Suprapubic skin (tissue), 4 donors: ENCODE measurements around the gene GABBR1. TPM values are rescaled to one million over a fixed set of nuclear protein-coding genes. Genes with fewer than 3 reads are reported as not detected.
A peak's percentile ranks its signal among the peaks of the same experiment; 100 is the strongest.

Experiments
- DNase-seq, 2 donors: peaks; one replicate each; pipeline ENCODE4 v3.0.0-alpha.2; 2019; ENCODE audit warnings: low spot score in 2 of 2
- H3K27ac ChIP-seq: fragments of 200-600 bp; sonication (generic); one replicate; pipeline ENCODE4 v1.5.1; 2019
- H3K27me3 ChIP-seq: fragments of 200-600 bp; sonication (generic); one replicate; pipeline ENCODE4 v1.5.1; 2019
- H3K36me3 ChIP-seq: fragments of 200-600 bp; sonication (generic); one replicate; pipeline ENCODE4 v1.5.1; 2019
- H3K4me1 ChIP-seq: fragments of 200-600 bp; sonication (generic); one replicate; pipeline ENCODE4 v1.5.1; 2019
- H3K4me3 ChIP-seq: fragments of 200-600 bp; sonication (generic); one replicate; pipeline ENCODE4 v1.5.1; 2019; ENCODE audit warnings: mild to moderate bottlenecking
- H3K9me3 ChIP-seq: fragments of 200-600 bp; sonication (generic); one replicate; pipeline ENCODE4 v1.5.1; 2019
- CTCF ChIP-seq, 2 donors: fragments of 200-600 bp in 1 of 2; fragments of 450-650 bp in 1 of 2; sonication (generic) in 1 of 2; IDR thresholded peaks; one replicate each; pipeline ENCODE4 v1.5.1; 2016 to 2019; ENCODE audit warnings: antibody characterized with exemption in 2 of 2, mild to moderate bottlenecking in 1 of 2, moderate library complexity in 1 of 2
- EP300 ChIP-seq: sonication (generic); formaldehyde crosslinking; IDR thresholded peaks from one replicate; pipeline ENCODE4 v1.6.1; 2017; ENCODE audit warnings: antibody characterized with exemption
- POLR2A ChIP-seq, 2 donors: fragments of 450-650 bp; IDR thresholded peaks; one replicate each; pipeline ENCODE4 v1.6.1; 2017; ENCODE audit warnings: antibody characterized with exemption in 2 of 2, mild to moderate bottlenecking in 2 of 2, moderate library complexity in 2 of 2
- POLR2AphosphoS5 ChIP-seq, 3 donors: sonication (generic); formaldehyde crosslinking; IDR thresholded peaks; one replicate each; pipeline ENCODE4 v1.6.1; 2017; ENCODE audit warnings: antibody characterized with exemption in 3 of 3
- WGBS: methylation state at CpG from one replicate; pipeline ENCODE4 v1.1.5; 2018; 5-methylcytosine and 5-hydroxymethylcytosine counted together
- total RNA-seq, 4 donors: library from RNA; depleted of rRNA; stranded (reverse); fragments of >200 nt; gene quantifications; one replicate each; pipeline ENCODE4 v1.1.0, GENCODE V29; 2016

GABBR1 gene
- total RNA-seq, 4 donors from 2014 or later: 16.4 to 78.1 (median 31.1) TPM

DNA sequence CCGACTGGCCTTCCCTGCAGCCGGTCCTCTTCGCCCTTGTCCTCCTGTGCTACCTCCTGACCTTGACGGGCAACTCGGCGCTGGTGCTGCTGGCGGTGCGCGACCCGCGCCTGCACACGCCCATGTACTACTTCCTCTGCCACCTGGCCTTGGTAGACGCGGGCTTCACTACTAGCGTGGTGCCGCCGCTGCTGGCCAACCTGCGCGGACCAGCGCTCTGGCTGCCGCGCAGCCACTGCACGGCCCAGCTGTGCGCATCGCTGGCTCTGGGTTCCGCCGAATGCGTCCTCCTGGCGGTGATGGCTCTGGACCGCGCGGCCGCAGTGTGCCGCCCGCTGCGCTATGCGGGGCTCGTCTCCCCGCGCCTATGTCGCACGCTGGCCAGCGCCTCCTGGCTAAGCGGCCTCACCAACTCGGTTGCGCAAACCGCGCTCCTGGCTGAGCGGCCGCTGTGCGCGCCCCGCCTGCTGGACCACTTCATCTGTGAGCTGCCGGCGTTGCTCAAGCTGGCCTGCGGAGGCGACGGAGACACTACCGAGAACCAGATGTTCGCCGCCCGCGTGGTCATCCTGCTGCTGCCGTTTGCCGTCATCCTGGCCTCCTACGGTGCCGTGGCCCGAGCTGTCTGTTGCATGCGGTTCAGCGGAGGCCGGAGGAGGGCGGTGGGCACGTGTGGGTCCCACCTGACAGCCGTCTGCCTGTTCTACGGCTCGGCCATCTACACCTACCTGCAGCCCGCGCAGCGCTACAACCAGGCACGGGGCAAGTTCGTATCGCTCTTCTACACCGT is 79.5 kb downstream of the GABBR1 start:
- peaks cover 14% of the 10 kb centered on the region for H3K4me1 ChIP-seq
- WGBS: under 1% methylated on average over 35 of the region's 83 CpGs
- H3K4me3 ChIP-seq: peak overlapping the region; percentile 46
- TF ChIP-seq POLR2AphosphoS5 (IDR thresholded peaks at IDR 0.05) (no peak), EP300 (no peak), CTCF (IDR thresholded peaks at IDR 0.05) (no peak), POLR2A (IDR thresholded peaks at IDR 0.05) (no peak)
- no peak for DNase-seq
- no peaks in the 10 kb centered on the region for H3K36me3 ChIP-seq
- H3K9me3 ChIP-seq: no peaks in the 10 kb centered on the region
- H3K27me3 ChIP-seq: peaks cover 49% of the 10 kb centered on the region
- H3K27ac ChIP-seq: no peak overlapping the region

DNA sequence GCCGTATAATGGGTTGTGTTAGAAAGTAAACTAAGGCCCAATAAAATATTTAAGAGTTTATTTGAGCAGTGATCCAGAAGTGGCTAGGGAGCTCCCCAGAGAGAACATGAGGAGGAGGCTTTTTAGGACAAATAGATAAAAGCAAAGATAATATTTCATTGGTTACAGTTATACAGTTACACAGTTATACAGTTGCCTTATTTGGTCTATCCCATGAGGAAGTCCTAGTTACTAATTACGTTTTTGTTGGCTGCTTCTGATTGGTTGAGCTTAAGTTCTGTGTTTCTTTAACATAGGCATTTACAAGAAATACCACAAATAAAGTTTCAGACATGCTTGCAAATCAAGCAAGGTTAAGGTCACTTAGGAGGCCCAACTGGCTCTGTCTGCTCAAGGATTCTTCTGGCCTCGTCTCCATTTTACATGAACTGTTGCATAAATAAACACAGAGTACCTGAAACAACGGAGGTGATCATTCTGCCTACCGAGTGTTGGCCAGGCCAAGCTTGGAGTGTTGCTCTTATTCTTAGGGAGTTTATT is 80.4 kb downstream of the GABBR1 start:
- TF ChIP-seq POLR2A (IDR thresholded peaks at IDR 0.05): no peak
- no peak for TF ChIP-seq CTCF (IDR thresholded peaks at IDR 0.05)
- TF ChIP-seq POLR2AphosphoS5 (IDR thresholded peaks at IDR 0.05): no peak
- no peak for TF ChIP-seq EP300
- Histone ChIP-seq H3K36me3 (no peaks in the 10 kb centered on the region), H3K4me1 (peaks cover 14% of the 10 kb centered on the region), H3K9me3 (no peaks in the 10 kb centered on the region), H3K27ac (no peak overlapping the region), H3K4me3 (peak overlapping the region; percentile 46), H3K27me3 (peaks cover 50% of the 10 kb centered on the region)
- WGBS: 33% methylated on average over 5 of the region's 5 CpGs
- DNase-seq: no peak

- no peak overlapping the region for H3K4me3 ChIP-seq
- DNase-seq: no peak
- peaks cover 8% of the 10 kb centered on the region for H3K27me3 ChIP-seq
- 52% methylated on average over 3 of the region's 3 CpGs for WGBS
- H3K4me1 ChIP-seq: no peaks in the 10 kb centered on the region
- H3K36me3 ChIP-seq: no peaks in the 10 kb centered on the region
- no peak overlapping the region for H3K27ac ChIP-seq
- no peak for TF ChIP-seq POLR2AphosphoS5 (IDR thresholded peaks at IDR 0.05)
- TF ChIP-seq POLR2A (IDR thresholded peaks at IDR 0.05): no peak
- no peak for TF ChIP-seq EP300
- no peak for TF ChIP-seq CTCF (IDR thresholded peaks at IDR 0.05)
- H3K9me3 ChIP-seq: no peaks in the 10 kb centered on the region
Measured at GRCh38 chr6:29547573-29547972, 85.4 kb downstream of the GABBR1 start.

- DNase-seq: no peak
- no peak for TF ChIP-seq EP300
- no peak for TF ChIP-seq POLR2A (IDR thresholded peaks at IDR 0.05)
- TF ChIP-seq POLR2AphosphoS5 (IDR thresholded peaks at IDR 0.05): no peak
- TF ChIP-seq CTCF (IDR thresholded peaks at IDR 0.05): no peak
- Histone ChIP-seq H3K36me3 (no peaks in the 10 kb centered on the region), H3K27ac (no peak overlapping the region), H3K9me3 (no peaks in the 10 kb centered on the region), H3K27me3 (no peaks in the 10 kb centered on the region), H3K4me1 (no peaks in the 10 kb centered on the region), H3K4me3 (no peak overlapping the region)
- WGBS: 78% methylated on average over 4 of the region's 4 CpGs
Measured at GRCh38 chr6:29537714-29538403, 95.1 kb downstream of the GABBR1 start.
